CD8-positive, alpha-beta memory T cell (primary cell): ENCODE results near the gene DNAH10. TPM values are rescaled to one million over a fixed set of nuclear protein-coding genes. Genes with fewer than 3 reads are reported as not detected.

Source experiments
- CTCF ChIA-PET: fragments of 350-600 bp; sonication (Branson Sonifier 250); formaldehyde crosslinking; loops from one replicate; lab custom pipeline; 2021; ENCODE audit warnings: antibody characterized with exemption; lab: Charles Lee
- POLR2A ChIA-PET: fragments of 350-600 bp; sonication (Branson Sonifier 250); formaldehyde crosslinking; loops from one replicate; lab custom pipeline; 2021; ENCODE audit warnings: antibody characterized with exemption; lab: Charles Lee
- DNase-seq, 5 donors: peaks; one replicate each; pipeline versions ENCODE4 v3.0.0 to v3.0.0-alpha.2; 2020 to 2022; ENCODE audit warnings: mixed read lengths in 1 of 5
- H3K27ac ChIP-seq: one replicate; pipeline ENCODE4 v1.7.0; 2013; ENCODE audit warnings: low read depth, mild to moderate bottlenecking, low read length, moderate library complexity
- H3K27me3 ChIP-seq: 2 replicates; pipeline ENCODE4 v1.7.0; 2013; ENCODE audit warnings: low read length, mild to moderate bottlenecking; ENCODE audit not compliant: insufficient read depth, poor library complexity, severe bottlenecking
- H3K36me3 ChIP-seq: 2 replicates; pipeline ENCODE4 v1.7.0; 2013; ENCODE audit warnings: mild to moderate bottlenecking, low read length, moderate library complexity; ENCODE audit not compliant: insufficient read depth
- H3K4me1 ChIP-seq: 2 replicates; pipeline ENCODE4 v1.7.0; 2013; ENCODE audit warnings: mild to moderate bottlenecking, low read length, moderate library complexity; ENCODE audit not compliant: insufficient read depth
- H3K4me3 ChIP-seq: 2 replicates; pipeline ENCODE4 v1.7.0; 2013; ENCODE audit warnings: mild to moderate bottlenecking, low read length
- H3K9me3 ChIP-seq: 2 replicates; pipeline ENCODE4 v1.7.0; 2013; ENCODE audit warnings: mild to moderate bottlenecking, low read length
- H3K27ac Mint-ChIP-seq, 8 donors: one replicate each; pipeline ENCODE4 v1.8.0; 2020 to 2021; ENCODE audit warnings: mixed read lengths in 8 of 8, mild to moderate bottlenecking in 6 of 8, inconsistent platforms in 3 of 8, moderate library complexity in 3 of 8
- H3K27me3 Mint-ChIP-seq, 2 donors: one replicate each; pipeline ENCODE4 v1.8.0; 2020 to 2021; ENCODE audit warnings: mixed read lengths in 2 of 2, mild to moderate bottlenecking in 1 of 2, moderate library complexity in 1 of 2
- H3K36me3 Mint-ChIP-seq, 3 donors: one replicate each; pipeline ENCODE4 v1.8.0; 2020 to 2021; ENCODE audit warnings: mixed read lengths in 3 of 3, inconsistent platforms in 1 of 3, mild to moderate bottlenecking in 1 of 3
- H3K4me1 Mint-ChIP-seq, 3 donors: one replicate each; pipeline ENCODE4 v1.8.0; 2020 to 2021; ENCODE audit warnings: mixed read lengths in 3 of 3, inconsistent platforms in 1 of 3, mild to moderate bottlenecking in 1 of 3
- H3K4me3 Mint-ChIP-seq, 7 donors: one replicate each; pipeline ENCODE4 v1.8.0; 2020 to 2021; ENCODE audit warnings: mixed read lengths in 7 of 7, mild to moderate bottlenecking in 6 of 7, moderate library complexity in 4 of 7, inconsistent platforms in 2 of 7
- H3K9me3 Mint-ChIP-seq, 5 donors: one replicate each; pipeline ENCODE4 v1.8.0; 2020 to 2022; ENCODE audit warnings: mixed read lengths in 5 of 5, mild to moderate bottlenecking in 3 of 5, moderate library complexity in 2 of 5, inconsistent platforms in 1 of 5
- polyA plus RNA-seq: library from polyadenylated mRNA; unstranded; fragments of 300-500 nt; fragmentation: Illumina TruSeq; gene quantifications from one replicate; pipeline ENCODE4 v1.2.3, GENCODE V29; 2021
- total RNA-seq, 2 experiments: library from RNA; stranded (reverse); gene quantifications; one replicate each; pipeline ENCODE4 v1.2.3, GENCODE V29; 2021

Gene DNAH10
- total and polyA plus RNA-seq, 3 experiments from 2014 or later = 0.09 to 0.13 TPM; not detected in 1

GRCh38 chr12:123748661-123749060 lies 13.4 kb upstream of the DNAH10 start:
- Mint-ChIP-seq H3K9me3 (no peaks in the 10 kb centered on the region), H3K27me3 (peaks cover 0 to 1% of the 10 kb centered on the region in 2 donors), H3K4me1 (peaks cover 0 to 9% (median 8%) of the 10 kb centered on the region in 3 donors), H3K4me3 (no peak overlapping the region), H3K27ac (no peak overlapping the region), H3K36me3 (peaks cover 3 to 82% (median 20%) of the 10 kb centered on the region in 3 donors)
- no peaks in the 10 kb centered on the region for H3K27me3 ChIP-seq
- no peak for DNase-seq
- no peak overlapping the region for H3K27ac ChIP-seq
- CTCF ChIA-PET = no interaction called here
- peaks cover 31% of the 10 kb centered on the region for H3K36me3 ChIP-seq
- no peaks in the 10 kb centered on the region for H3K9me3 ChIP-seq
- H3K4me3 ChIP-seq = no peak overlapping the region
- peaks cover 9% of the 10 kb centered on the region for H3K4me1 ChIP-seq
- POLR2A ChIA-PET = no interaction called here

- H3K27ac ChIP-seq = no peak overlapping the region
- H3K4me1 Mint-ChIP-seq = peaks cover 0 to 9% (median 8%) of the 10 kb centered on the region in 3 donors
- no peaks in the 10 kb centered on the region for H3K9me3 ChIP-seq
- no peak for DNase-seq
- H3K27ac Mint-ChIP-seq = no peak overlapping the region
- no peak overlapping the region for H3K4me3 Mint-ChIP-seq
- POLR2A ChIA-PET = no interaction called here
- no peaks in the 10 kb centered on the region for H3K27me3 ChIP-seq
- peaks cover 9% of the 10 kb centered on the region for H3K4me1 ChIP-seq
- H3K27me3 Mint-ChIP-seq = peaks cover 0 to 1% of the 10 kb centered on the region in 2 donors
- H3K36me3 ChIP-seq = peaks cover 30% of the 10 kb centered on the region
- H3K36me3 Mint-ChIP-seq = peaks cover 3 to 82% (median 25%) of the 10 kb centered on the region in 3 donors
- no peaks in the 10 kb centered on the region for H3K9me3 Mint-ChIP-seq
- H3K4me3 ChIP-seq = no peak overlapping the region
- CTCF ChIA-PET = no interaction called here
These were observed 12.7 kb upstream of the DNAH10 start for GRCh38 chr12:123749355-123749754.

- Histone ChIP-seq H3K36me3 (peaks cover 29% of the 10 kb centered on the region), H3K4me1 (peaks cover 9% of the 10 kb centered on the region), H3K27ac (no peak overlapping the region), H3K4me3 (no peak overlapping the region), H3K27me3 (no peaks in the 10 kb centered on the region), H3K9me3 (no peaks in the 10 kb centered on the region)
- DNase-seq = no peak
- CTCF ChIA-PET = interaction anchor here (1.9 kb wide), 1 partner anchor 23 kb away, joined by 4 read pairs; no protein-coding TSS in a partner anchor
- H3K4me1 Mint-ChIP-seq = peaks cover 0 to 9% (median 8%) of the 10 kb centered on the region in 3 donors
- POLR2A ChIA-PET = no interaction called here
- peaks cover 0 to 1% of the 10 kb centered on the region in 2 donors for H3K27me3 Mint-ChIP-seq
- peak overlapping the region in 2 of 7 donors; percentile 10 to 19 for H3K4me3 Mint-ChIP-seq
- H3K36me3 Mint-ChIP-seq = peaks cover 3 to 82% (median 25%) of the 10 kb centered on the region in 3 donors
- H3K9me3 Mint-ChIP-seq = no peaks in the 10 kb centered on the region
- H3K27ac Mint-ChIP-seq = peak overlapping the region in 1 of 8 donors; percentile 78
These were observed 11.9 kb upstream of the DNAH10 start for GRCh38 chr12:123750159-123750656.

- Mint-ChIP-seq H3K27me3 (peaks cover 0 to 1% of the 10 kb centered on the region in 2 donors), H3K36me3 (peaks cover 3 to 85% (median 24%) of the 10 kb centered on the region in 3 donors), H3K4me1 (peaks cover 0 to 9% (median 8%) of the 10 kb centered on the region in 3 donors), H3K9me3 (no peaks in the 10 kb centered on the region), H3K4me3 (peak overlapping the region in 1 of 7 donors; percentile 54), H3K27ac (peak overlapping the region in 1 of 8 donors; percentile 1)
- CTCF ChIA-PET = interaction anchor here (1.3 kb wide), 1 partner anchor 77 kb away, joined by 5 read pairs; no protein-coding TSS in a partner anchor
- no peak for DNase-seq
- POLR2A ChIA-PET = no interaction called here
- Histone ChIP-seq H3K4me3 (no peak overlapping the region), H3K36me3 (peaks cover 29% of the 10 kb centered on the region), H3K4me1 (peaks cover 7% of the 10 kb centered on the region), H3K27ac (no peak overlapping the region), H3K9me3 (no peaks in the 10 kb centered on the region), H3K27me3 (no peaks in the 10 kb centered on the region)
These were observed 10.1 kb upstream of the DNAH10 start for GRCh38 chr12:123752046-123752445.

GRCh38 chr12:123754041-123754772 lies 7.9 kb upstream of the DNAH10 start:
- Histone ChIP-seq H3K4me1 (no peaks in the 10 kb centered on the region), H3K36me3 (peaks cover 21% of the 10 kb centered on the region), H3K27me3 (no peaks in the 10 kb centered on the region), H3K9me3 (no peaks in the 10 kb centered on the region), H3K27ac (no peak overlapping the region), H3K4me3 (no peak overlapping the region)
- ChIA-PET CTCF (no interaction called here), POLR2A (no interaction called here)
- Mint-ChIP-seq H3K4me3 (no peak overlapping the region), H3K9me3 (no peaks in the 10 kb centered on the region), H3K27me3 (peaks cover 0 to 1% of the 10 kb centered on the region in 2 donors), H3K27ac (peak overlapping the region in 2 of 8 donors; percentile 58 to 65), H3K36me3 (peaks cover 3 to 79% (median 19%) of the 10 kb centered on the region in 3 donors), H3K4me1 (peaks cover 0 to 8% (median 7%) of the 10 kb centered on the region in 3 donors)
- no peak for DNase-seq

GRCh38 chr12:123757561-123757960 lies 4.5 kb upstream of the DNAH10 start:
- peaks cover 3 to 7% (median 6%) of the 10 kb centered on the region in 3 donors for H3K4me1 Mint-ChIP-seq
- no peaks in the 10 kb centered on the region for H3K9me3 ChIP-seq
- ChIA-PET CTCF (no interaction called here), POLR2A (no interaction called here)
- no peak overlapping the region for H3K4me3 ChIP-seq
- peaks cover 0 to under 1% of the 10 kb centered on the region in 2 donors for H3K27me3 Mint-ChIP-seq
- no peaks in the 10 kb centered on the region for H3K27me3 ChIP-seq
- H3K4me1 ChIP-seq = peaks cover 2% of the 10 kb centered on the region
- H3K9me3 Mint-ChIP-seq = no peaks in the 10 kb centered on the region
- H3K27ac ChIP-seq = no peak overlapping the region
- no peak for DNase-seq
- H3K27ac Mint-ChIP-seq = no peak overlapping the region
- peaks cover 3 to 55% (median 15%) of the 10 kb centered on the region in 3 donors for H3K36me3 Mint-ChIP-seq
- peaks cover 8% of the 10 kb centered on the region for H3K36me3 ChIP-seq
- no peak overlapping the region for H3K4me3 Mint-ChIP-seq

GRCh38 chr12:123760267-123760938 lies 1.7 kb upstream of the DNAH10 start:
- CTCF ChIA-PET = no interaction called here

GRCh38 chr12:123762715-123763052 lies 583 bp downstream of the DNAH10 start:
- ChIA-PET CTCF (no interaction called here), POLR2A (no interaction called here)
- no peak overlapping the region for H3K4me3 ChIP-seq
- DNase-seq = no peak
- H3K36me3 ChIP-seq = no peaks in the 10 kb centered on the region
- H3K4me1 Mint-ChIP-seq = peaks cover 8 to 12% (median 11%) of the 10 kb centered on the region in 3 donors
- H3K4me3 Mint-ChIP-seq = peak overlapping the region; percentile 8 to 84 (median 80)
- H3K27me3 Mint-ChIP-seq = peaks cover 4 to 6% of the 10 kb centered on the region in 2 donors
- peaks cover 0 to 14% (median 4%) of the 10 kb centered on the region in 3 donors for H3K36me3 Mint-ChIP-seq
- no peaks in the 10 kb centered on the region for H3K27me3 ChIP-seq
- no peaks in the 10 kb centered on the region for H3K9me3 Mint-ChIP-seq
- H3K9me3 ChIP-seq = no peaks in the 10 kb centered on the region
- H3K4me1 ChIP-seq = peaks cover 5% of the 10 kb centered on the region
- H3K27ac Mint-ChIP-seq = peak overlapping the region in 1 of 8 donors; percentile 23
- no peak overlapping the region for H3K27ac ChIP-seq

More at GRCh38 chr12:123760267-123760938, 1.7 kb upstream of the DNAH10 start:
- peaks cover 0 to 3% of the 10 kb centered on the region in 2 donors for H3K27me3 Mint-ChIP-seq
- Histone ChIP-seq H3K36me3 (no peaks in the 10 kb centered on the region), H3K27ac (no peak overlapping the region), H3K27me3 (no peaks in the 10 kb centered on the region), H3K4me1 (peaks cover 5% of the 10 kb centered on the region), H3K4me3 (no peak overlapping the region), H3K9me3 (no peaks in the 10 kb centered on the region)
- H3K36me3 Mint-ChIP-seq = peaks cover 0 to 30% (median 7%) of the 10 kb centered on the region in 3 donors
- H3K9me3 Mint-ChIP-seq = no peaks in the 10 kb centered on the region
- peak overlapping the region in 1 of 7 donors; percentile 67 for H3K4me3 Mint-ChIP-seq
- peaks cover 3 to 7% (median 6%) of the 10 kb centered on the region in 3 donors for H3K4me1 Mint-ChIP-seq
- DNase-seq = no peak
- H3K27ac Mint-ChIP-seq = no peak overlapping the region
- POLR2A ChIA-PET = no interaction called here
